GM10847 (cell line): Measurements from ENCODE around the gene FOXQ1.

Experiments used
- POLR2A ChIP-seq: IDR thresholded peaks from 2 replicates; pipeline ENCODE4 v1.6.1; 2011; ENCODE audit not compliant: insufficient read length; ENCODE audit errors: extremely low read depth

The FOXQ1 gene

DNA sequence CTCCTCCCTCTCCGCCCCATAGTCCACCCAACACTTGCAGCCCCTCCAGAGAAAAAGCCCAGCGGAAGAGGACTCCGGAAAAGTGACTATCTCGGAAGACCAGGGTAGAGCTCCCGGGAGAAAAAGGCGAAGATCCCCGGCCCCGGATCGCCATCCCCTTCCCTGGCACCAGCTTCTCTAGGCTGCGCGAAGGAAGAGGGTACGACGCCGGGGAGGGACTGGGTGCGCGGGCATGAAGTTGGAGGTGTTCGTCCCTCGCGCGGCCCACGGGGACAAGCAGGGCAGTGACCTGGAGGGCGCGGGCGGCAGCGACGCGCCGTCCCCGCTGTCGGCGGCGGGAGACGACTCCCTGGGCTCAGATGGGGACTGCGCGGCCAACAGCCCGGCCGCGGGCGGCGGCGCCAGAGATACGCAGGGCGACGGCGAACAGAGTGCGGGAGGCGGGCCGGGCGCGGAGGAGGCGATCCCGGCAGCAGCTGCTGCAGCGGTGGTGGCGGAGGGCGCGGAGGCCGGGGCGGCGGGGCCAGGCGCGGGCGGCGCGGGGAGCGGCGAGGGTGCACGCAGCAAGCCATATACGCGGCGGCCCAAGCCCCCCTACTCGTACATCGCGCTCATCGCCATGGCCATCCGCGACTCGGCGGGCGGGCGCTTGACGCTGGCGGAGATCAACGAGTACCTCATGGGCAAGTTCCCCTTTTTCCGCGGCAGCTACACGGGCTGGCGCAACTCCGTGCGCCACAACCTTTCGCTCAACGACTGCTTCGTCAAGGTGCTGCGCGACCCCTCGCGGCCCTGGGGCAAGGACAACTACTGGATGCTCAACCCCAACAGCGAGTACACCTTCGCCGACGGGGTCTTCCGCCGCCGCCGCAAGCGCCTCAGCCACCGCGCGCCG is 822 bp downstream of the FOXQ1 start:
- TF ChIP-seq POLR2A = no peak

GRCh38 chr6:1313384-1313766 is 1.5 kb downstream of the FOXQ1 start:
- TF ChIP-seq POLR2A = no peak

- TF ChIP-seq POLR2A = no peak
Measured at GRCh38 chr6:1313767-1314503, 2.0 kb downstream of the FOXQ1 start.

DNA sequence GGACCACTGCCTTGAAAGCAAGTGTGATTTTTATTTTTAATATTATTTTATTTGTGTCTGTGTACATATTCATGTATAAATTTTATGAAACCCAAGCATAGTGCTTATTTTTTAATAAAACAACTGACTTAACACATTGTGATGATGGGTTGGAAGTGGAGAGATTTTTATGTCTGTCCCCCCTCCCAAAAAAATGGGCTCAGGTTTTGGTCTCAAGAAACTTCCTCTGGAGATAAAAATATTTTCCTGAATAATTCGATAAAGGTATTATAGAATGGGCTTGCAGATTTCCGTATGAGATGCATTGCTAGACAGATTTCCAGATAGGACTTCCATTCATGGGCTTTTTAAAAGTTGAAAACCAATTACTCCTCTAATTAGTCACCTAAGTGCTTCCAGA is 2.7 kb downstream of the FOXQ1 start:
- no peak for TF ChIP-seq POLR2A

DNA sequence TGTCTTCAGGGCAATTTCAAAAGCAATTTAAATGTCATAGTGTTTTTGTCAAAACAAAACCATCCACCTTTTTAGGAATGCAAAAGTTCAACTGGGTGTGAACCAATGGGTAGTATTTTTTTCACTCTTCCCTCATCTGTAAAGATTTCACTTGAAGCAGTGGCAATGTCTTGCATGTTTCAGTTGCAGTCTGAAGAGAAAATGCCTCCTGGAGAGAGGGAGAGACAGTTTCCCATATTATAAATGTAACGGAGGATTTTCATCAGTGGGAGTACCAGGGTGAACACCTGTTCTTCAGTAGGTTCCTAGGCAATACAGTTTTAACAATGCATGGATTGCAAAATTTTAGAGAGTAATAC is 3.3 kb downstream of the FOXQ1 start:
- TF ChIP-seq POLR2A = no peak

DNA sequence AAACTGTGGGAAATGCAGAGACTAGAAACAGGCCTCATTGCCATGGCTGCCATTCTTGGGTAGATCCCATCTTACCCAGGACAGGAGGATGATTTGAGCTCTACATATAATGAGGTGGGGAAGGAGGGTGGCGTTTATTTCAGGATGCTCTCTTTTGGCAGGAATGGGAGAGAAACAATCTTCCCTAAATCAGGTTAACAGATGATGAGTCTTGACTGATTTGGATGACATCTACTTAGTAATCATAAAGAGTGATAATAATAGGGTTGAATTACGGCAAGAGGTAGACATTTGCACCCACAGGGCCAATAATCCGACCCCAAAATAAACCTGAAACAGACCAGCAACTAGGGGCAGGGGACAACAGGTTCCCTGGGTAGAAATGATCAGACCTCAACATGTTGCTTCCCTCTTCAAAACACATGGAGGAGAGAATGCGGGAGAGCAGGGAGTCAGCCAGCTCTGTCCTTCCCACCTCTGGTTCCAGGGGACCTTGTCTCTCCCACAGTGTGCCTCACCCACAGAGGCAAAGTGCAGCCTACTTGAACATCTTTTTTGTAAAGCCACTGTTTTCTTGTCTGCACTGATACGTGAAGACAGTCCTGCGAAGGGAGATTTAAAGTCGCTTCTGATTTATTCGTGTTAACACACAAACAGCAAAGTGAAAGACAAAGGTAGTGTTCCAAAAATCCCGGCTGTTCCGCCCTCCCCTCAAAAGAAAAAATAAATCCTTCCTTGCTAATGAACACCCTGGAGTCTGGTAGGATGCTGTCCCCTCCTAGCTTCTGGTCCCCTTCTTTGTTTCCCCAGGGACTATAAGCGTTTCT is 3.9 kb downstream of the FOXQ1 start:
- no peak for TF ChIP-seq POLR2A

DNA sequence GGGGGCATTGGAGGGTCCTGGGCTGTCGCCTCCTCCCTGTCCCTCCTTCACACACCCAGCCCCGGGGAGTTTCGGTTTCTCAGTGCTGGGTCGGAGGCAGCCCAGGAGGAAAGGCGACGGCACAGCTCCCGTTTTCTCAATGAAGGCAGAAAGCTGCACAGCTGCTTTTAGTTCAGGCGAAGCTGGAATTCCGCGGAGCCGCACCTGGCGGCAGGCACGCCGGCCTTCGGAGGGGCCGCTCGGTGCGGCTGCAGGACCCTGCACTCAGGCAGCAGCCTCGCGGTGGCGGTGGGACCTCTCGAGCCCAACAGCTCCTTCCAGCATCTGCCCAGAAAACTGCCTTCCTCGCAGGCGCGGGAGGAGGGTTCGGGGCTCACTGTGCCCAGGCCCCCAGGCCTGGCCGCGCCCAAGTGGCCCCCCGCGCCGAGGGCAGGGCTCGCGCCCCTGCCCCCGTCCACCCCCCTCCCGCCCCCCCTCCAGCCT is 4.6 kb downstream of the FOXQ1 start:
- TF ChIP-seq POLR2A = no peak

- no peak for TF ChIP-seq POLR2A
Measured at GRCh38 chr6:1317302-1317815, 5.5 kb downstream of the FOXQ1 start.

DNA sequence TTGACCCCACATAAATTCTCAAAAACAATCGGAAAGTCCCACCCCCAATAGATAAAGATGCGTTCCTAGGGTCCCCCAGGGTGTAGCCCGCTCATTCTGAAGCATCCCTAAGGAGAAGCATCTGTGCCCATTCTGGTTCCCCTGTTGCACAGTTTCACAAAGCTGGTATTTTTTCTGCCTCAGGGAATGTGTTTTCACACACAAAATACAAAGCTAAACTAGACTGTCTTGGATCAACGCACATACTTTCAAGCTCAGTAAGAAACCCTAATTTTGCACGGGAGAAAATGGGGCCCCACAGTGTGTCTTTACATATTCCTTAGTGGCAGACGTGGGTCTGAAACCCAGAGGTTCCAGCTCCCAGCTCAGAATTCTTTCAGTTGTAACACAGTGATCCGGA is 6.1 kb downstream of the FOXQ1 start:
- no peak for TF ChIP-seq POLR2A

DNA sequence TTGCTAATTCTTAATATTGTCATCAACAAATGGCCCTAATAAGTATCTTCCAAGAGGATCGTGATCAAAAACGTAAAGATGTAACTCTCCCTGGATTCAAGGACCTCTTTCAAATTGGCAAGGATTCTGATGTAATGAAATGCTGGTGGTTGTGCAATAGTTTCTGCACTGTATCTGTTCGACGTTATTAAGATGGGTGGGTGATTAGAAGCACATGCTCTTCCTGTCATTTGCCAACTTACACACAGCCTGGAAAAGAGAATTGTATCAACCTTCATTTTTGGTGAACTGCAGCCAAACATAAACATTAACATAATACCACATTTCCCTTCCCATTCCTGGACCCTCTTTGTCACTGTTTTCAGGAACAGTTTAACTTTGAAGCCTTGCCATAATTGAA is 9.8 kb downstream of the FOXQ1 start:
- no peak for TF ChIP-seq POLR2A

DNA sequence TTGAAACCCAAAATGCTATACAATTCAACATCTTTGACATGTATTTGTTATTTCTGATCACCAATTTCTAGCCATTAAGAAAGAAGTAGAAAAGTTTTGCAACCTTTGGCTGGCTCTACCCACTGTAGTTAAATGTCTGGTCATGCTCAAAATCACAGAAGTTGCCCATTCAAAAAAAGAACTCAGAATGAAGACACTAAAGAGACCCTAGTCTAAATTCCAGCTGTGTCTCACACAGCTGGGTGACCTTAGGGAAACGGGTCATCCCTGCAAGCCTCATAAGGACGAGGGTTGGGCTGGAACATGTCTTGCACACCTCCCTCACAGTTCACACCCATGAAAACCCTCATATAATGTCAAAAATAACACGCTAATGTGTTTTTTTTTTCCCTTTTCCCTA is 10.3 kb downstream of the FOXQ1 start:
- no peak for TF ChIP-seq POLR2A

DNA sequence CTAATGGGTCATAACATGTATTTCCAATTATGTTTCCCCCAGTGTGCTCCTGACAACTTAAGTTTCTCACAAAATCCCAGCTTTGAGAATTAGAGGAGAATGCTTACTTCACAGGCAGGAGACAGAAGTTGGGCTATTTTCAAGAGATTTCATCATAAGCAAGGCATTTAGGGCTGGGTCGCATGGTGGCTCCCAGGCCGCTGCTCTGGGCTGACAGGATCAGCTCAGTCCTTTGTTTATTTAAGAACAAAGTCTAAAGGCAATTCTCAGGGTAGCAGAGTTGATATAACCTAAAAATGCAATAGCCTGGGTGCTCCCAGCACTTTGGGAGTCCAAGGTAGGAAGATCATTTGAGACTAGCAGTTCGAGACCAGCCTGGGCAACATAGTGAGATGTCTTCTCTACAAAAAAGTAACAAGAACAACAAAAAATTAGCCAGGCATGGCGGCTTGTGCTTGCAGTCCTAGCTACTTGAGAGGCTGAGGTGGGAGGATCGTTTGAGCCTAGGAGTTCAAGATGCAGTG is 10.9 kb downstream of the FOXQ1 start:
- no peak for TF ChIP-seq POLR2A

DNA sequence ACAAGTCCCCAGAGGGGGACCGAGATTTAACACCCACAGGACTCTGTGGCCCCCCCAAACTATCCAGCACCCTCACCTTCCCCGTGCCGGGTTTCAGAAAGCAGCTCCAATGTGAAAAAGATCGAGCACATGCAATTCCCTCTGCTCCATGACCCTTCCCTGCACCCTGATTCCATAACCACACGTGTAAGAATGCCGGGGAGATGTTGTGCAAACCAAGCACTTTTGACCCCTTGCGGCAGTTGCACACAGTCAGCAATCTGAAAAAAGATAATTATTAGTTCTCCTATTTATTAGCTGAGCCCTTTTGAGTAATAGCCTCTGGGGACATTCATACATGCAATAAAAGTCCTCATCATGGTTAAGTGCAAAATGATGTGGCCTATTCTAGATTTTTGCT is 13.0 kb downstream of the FOXQ1 start:
- TF ChIP-seq POLR2A = no peak

DNA sequence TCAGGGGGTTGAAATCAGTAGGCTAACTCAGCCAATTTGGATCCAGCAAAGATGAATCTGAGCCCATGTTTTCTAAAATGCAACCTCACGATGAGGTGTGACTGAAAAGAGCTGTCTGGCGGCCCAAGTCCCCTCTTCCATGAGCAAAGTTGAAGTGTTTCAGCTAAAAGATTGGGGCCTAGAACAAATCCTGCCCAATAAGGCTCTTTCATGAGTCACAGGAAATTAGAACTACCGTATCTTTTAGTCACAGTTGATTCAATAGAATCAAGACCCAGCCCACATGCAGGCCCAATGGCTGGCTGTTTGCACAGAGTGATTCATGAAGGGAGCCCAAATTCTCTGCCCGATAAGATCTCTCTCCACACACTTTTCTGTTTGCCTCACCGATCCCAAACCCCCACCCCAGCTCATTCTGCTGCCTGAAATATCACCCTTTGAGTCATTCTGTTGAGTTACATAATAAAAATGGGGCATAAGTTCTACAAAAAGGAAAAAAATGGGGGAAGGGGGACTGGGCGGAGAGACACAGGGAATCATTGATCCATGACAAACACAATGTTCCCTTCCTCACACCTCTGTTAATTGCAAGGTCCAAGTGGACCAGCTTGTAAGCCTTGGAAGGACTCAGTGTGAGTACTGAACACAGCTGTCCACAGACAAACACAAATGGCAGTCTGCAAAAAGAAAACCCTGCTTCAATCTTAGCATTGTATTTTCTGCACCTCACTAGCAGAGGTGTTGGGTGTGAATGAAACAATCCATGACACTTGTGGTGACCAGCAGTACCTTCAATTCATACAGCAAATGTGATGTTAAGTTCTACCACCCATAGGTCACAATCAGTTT is 13.8 kb downstream of the FOXQ1 start:
- no peak for TF ChIP-seq POLR2A
